GM21619 (cell line): ENCODE data around the gene SLC25A45.

Source experiments
- ATAC-seq: cut with Tn5 transposase; IDR thresholded peaks from one replicate; pipeline ENCODE4 v1.9.1; 2021; ENCODE audit not compliant: unreplicated experiment

The SLC25A45 gene

DNA sequence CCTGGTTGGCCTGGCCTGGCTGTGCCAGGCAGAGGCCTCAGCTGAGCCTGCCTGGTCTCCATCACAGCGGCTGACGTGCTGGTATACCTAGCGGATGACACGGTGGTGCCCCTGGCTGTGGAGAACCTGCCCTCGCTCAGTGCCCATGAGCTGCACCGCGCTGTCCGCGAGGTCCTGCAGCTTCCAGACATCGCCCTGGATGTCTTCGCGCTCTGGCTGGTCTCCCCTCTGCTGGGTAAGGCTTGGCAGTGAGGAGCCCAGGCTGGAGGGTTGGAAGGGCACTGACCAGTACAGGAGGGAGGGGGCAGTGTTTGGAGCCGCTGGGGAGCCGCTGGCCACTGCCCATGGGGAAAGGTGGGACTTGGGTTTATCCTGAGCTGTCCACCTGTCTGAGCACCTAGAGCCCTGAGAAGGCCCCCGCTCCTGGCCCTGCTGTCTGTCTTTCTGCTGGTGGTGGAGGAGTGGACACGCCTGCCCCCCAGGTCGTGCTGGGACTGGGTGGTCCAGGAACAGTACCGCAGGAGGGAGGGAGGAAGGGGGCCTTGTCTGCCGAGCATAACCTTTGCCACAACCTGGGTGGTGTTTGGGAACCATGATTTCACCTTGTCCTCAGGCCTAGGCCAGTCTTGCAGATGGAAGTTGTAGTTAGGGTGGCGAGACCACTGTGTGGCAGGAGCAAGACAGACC lies 7.0 kb upstream of the SLC25A45 start:
- ATAC-seq, result no peak

DNA sequence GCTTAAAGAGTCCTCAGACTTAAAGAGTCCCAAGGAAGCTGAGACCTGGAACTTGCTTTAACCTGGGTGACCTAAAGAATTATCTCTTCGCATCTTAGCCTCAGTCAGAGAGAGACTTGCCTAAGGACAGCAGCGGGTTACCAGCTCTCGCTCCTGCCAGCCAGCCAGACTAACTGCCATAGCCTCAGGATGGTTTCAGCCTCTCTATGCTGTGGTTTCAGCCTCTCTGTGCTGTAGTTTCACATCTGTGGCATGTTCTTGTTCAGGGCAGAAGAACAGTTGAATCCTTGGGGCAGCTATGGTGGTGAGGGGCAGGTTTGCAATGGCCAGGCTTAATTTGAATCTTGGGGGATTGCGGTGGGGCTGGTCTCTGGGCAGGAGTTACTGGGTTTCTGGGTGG lies 6.3 kb upstream of the SLC25A45 start:
- ATAC-seq, result no peak

DNA sequence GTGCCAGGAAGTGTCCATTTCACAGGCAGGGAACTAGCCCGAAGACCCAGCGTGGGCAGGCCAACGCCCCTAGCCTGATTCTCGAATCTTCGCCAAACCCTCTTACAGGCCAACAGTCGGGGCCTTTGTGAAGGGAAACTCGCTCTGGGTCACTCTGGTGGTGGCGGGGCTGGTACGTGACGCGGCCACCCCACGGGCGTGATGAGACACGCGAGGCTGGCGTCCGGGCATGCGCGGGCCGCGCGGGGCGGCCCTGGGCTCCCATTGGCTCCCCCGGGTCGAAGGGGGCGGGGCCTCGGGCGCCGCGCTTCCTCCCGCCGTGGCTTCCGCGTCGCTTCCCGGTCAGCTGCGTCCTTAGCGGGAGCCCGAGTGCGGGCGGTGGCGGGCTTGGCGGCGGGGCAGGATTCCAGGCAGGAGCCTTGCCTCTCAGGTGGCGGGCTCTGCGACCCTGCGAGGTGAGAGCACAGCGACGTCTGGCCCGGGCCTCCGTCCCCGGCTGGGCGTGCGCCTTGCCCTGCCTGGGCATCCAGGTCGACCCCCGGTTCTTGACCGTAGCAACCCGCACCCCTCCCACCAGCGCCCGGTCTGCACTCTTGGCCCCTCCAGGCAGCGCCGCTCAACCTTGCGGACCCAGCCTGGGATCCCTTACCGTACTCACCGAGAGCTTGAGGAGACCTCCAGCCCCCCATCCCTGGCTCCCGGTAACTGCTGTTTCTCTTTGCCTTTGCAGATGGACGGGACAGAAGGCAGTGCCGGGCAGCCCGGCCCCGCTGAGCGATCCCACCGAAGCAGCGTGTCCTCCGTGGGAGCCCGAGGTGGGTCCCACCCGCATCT lies 4.1 kb upstream of the SLC25A45 start, which contains the start of gene FRMD8:
TSS of gene FRMD8 (plus strand) at position 331 of the 834 bp plus-strand sequence. CDS start at position 731, 400 bp downstream.
- peak; percentile 25 for ATAC-seq

DNA sequence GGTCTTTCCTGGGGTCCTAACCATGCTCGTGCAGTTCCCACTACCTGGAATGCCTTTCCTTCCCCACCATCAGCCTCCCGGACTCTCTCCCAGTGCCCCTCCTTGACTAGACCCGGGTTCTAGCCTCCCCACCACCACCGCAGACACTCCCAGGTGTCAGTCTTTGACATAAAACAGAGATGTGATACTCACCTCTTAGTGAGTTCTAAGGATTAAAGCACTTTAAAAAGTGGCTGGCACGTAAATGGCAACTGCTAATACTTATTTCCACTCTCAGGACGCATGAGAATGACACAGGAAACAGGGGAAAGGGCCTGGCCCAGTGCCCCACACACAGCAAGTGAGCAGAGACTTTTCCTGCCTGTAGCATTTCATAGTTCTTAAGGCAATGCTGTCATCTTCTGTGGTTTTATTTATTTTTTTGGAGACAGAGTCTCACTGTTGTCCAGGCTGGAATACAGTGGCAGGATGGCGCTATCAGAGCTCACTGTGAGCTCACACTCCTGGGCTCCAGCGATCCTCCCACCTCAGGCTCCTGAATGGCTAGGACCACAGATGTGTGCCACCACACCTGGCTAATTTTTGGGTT lies 1.9 kb upstream of the SLC25A45 start:
- ATAC-seq, result no peak

DNA sequence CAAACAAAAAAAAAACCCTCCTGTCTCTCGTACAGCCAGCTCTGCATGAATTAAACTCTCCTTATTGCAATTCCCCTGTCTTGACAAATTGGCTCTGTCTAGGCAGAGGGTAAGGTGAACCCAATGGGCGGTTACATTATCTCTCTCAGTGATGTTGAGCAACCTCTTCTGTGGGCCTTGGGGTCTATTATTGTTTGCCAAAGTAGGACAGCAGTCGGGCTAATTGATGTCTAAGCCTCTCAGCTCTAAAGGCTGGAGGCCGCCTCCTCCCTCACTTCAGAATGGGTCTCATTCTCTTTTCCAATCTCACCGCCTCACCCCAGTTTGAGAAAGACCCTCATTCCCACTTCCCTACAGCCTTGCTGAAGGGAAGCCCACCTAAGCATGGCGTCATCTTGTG lies 1.3 kb upstream of the SLC25A45 start:
- no peak for ATAC-seq

DNA sequence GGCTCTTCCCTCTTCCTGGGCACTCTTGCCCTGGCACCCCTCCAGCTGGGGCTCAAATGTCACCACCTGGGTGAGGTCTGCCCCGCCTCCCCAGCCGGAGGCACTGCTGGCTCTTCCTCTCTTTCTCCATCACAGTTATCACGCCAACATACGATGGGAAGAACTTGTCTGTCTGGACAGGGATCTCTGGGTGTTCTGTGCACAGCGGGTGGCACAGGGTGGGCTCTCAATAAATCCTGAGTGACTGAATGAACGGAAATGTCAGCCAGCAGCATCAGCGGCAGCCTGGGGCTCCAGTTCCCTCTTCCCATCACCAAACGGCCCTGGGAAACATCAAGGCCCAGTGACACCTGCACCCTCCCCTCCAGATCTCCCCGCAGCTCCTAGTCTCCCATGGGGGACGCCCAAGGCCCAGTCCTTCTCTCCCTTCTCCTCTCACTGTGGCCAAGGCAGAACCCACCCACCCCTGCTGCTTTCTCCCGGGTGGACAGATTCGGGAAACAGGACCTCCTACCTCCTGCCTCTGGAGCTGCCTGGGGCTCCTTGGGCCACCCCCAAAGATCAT lies 440 bp upstream of the SLC25A45 start:
- no peak for ATAC-seq

DNA sequence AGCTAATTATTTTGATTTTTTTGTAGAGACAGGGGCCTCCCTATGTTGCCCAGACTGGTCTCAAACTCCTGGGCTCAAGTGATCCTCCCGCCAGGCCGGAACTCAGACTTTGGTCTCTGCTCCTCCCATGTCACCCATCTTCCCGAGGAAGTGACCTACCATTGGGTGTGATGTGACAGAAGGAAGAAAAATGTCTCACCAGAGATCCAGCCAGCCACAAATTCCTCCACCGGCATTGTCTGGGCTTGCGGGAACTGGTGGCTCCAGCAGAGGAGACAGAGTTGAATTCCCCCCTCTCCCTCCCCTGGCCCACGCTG lies 772 bp downstream of the SLC25A45 start:
- peak; percentile 3 for ATAC-seq

DNA sequence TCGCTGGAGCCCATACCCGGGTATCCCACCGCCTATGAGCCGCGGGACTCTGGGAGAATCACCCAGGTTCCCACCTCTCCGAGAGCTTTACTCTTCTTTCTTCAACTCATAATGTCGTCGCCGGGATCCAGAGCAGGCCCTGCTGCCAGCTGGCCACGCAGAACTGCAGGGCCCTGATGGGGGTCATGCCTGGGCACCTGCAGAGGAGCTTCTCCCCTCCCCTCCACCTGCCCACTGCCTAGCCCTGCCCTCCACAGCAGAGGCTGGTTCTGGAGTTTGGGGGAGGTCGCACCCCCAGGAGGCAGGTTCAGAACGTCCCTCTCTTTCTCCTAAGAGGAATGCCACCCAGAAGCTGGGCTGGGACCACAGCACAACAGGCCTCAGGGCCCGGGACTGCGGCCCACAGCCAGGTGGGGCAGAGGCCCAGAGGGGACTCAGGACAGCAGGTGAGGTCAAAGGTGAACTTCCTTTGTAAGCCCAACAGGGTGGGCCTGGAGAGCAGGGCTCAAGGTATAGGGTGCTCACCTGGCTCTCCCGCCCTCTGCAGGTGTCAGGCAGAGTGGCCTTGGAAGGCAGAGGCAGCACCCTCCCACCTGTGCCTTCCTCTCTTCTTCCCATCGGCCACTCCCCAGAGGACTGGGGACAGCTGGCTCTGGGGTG lies 1.9 kb downstream of the SLC25A45 start:
- no peak for ATAC-seq

DNA sequence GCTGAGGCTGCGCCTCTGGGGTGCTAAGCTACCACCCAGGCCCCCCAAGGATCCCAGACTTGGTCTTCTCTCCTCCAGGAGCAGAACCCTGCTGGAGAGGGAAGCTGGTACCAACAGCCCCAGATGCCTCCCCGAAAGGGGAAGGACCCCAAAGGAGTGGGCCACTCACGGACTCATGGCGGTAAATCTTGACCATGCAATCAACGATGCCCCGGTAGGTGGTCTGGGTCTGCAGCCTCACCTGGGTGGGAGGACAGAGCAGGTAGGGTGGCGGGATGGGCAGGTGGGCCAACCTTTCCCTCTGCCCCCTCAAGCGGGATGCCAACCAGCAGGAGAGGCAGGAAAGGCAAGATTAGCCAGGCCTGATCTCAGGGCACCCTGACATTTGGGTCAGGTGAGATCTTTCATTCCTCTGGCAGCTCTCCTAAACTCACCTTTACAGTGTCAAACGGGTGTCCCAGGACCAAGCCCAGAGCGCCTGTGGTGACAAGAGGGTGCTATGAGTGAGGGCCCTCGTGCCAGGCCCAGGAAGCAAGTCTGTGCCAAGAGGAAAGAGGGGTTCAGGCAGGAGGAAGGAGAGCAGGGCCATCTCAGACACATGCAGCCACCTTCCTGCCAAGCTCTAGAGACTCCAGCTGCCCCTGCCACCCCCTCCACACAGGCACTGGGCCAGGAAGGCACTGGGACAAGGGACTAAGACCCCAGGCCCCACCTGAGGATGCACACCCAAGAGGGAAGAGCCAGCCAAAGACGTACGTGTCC lies 2.6 kb downstream of the SLC25A45 start:
- ATAC-seq, result no peak

DNA sequence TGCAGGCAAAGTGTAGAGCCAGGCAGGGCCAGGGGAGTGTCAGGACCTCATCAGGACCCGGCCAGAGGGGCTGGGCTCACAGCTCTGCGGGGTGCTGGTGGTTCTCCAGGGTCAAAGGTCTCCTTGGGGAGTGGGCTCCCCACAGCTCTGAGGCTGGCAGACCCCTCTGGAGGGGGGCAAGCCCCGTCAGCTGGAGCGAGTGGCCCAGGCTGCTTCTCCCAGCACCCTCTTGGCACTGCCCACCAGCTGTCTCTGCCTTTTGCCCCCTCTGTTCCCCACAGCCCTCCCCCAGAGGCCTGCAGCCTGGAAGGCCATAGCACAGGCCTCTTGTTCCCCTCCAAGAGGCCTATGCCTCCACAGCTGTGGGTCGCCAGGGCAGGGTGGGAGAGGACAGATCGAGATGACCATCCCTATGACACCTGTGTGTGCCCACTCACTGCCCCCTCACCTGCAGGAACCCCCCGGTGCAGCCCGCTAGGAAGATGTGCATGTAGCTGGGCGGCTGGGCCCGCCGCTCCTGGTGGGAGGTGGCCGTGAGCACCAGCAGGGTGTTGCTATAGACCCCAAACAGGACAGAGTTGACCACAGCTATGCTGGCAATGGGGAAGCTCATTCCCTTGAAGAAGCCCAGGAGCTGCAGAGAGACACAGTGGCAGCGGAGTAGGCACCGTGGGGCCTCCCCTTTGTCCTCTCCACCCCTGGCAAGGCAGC lies 3.4 kb downstream of the SLC25A45 start:
- ATAC-seq, result no peak

DNA sequence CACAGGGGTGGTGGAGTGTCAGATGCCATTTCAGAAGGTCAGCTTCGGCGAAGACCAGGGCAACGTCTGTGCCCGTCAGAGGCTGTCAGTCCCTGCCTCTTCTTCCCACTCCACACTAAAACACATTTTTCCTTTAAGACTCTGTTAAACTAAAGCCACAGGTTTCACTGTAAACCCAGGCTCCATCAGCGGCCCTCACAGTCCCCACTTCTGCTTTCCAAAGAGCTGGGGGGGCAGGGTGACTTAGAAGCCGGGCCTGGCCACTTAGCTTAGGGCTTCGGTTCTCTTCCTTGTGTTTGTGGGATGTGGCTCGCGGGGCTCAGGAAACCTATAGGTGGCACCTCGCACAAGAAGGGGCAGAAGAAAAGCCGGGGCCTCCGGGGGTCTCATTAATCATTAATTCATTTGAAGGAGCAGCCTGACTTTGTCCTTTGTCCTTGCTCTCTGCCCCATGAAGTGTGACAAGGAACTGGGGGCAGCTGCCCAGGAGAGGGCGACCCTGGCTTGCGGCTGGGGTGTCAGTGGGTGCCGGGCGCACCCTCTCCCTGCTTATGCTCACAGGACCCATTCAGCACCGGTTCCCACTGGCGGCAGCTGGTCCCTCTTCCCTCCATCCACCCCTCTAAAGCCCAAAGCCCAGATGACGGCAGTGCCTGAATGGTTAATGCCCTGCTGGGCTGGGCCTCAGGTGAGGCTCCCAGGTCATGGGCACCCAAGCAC lies 4.1 kb downstream of the SLC25A45 start:
- no peak for ATAC-seq

DNA sequence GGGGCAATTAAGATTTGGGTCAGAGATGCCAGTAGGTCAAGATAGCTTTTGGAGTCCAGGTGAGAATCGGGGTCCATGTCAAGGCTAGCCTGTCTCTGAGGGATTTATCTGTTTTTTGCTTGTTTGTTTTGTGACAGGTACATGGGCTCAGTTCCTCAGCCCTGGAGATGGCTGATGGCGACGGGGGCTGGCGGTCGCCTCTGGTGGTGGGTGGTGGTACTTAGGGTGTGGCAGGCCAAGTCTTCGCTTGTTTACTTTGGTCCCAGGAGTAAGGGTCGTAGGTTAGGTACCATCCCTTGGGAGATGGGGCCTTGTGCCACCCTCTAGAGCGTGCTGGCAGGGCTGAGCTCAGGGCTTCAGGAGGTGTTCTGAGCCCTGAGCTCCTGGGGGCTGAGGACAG lies 4.7 kb downstream of the SLC25A45 start:
- ATAC-seq, result no peak

DNA sequence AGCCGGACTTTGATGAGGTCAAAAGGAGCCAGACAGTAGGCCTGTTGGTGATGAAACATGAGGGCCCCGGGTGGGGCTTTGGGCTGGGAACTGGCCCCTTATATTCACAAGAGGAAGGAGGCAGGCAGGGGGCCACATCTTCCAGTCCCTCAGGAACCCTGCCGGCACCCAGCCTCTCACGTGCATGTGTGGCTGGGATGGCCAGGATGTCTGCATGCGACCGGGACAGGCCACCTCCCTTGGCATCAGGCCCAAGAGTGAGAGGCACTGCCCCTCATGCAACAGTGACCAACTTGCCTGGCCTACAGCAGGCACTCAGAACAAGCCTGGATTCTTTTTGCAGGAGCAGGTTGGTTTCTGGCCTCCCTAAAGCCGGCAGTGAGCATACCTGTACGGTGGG lies 5.4 kb downstream of the SLC25A45 start:
- ATAC-seq, result no peak

DNA sequence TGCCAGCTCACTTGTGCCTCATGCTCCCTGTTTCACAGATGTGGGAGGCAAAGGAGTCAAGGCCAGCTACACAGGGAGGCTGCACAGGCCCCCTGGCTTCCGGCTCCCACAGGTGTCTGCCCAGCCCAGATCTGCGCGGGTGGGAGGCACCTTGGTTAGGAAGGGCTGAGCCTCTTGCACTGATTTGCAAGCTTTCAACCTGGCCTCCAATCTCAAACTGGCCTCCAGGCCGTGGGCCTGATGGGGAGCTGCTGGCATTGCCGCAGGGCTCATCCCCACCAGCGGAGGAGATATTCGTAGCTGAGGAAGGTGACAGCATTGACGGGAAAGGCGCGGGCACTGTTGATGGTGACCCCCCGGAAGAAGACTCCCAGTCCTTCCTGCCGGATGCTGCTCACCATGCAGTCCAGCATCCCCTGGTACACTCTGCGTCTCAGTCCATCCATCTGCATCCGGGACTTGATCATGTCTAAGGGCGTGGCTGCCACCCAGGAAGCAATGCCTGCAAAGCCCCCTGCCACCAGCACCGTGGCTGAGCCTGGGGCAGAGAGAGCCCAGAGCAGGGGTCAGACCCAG lies 6.2 kb downstream of the SLC25A45 start:
- ATAC-seq, result no peak

DNA sequence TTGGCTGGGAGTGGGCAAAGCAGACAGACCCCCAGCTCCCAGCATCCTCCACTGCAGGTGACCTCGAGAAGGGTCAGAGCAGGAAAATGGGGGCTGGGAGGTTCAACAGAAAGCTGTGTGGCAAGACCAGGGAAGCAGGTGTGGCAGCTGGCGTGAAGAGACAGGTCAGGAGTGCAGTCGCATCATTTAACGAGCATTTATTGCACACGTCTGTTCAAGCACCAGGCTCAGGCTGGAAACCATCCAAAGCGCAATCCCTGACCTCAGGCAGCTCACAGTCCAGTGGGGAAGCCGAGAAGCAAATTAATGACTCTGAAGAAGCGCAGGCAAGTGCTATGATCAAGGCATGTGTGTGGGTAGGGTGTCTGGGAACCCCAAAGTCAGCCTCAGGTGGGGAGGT lies 7.4 kb downstream of the SLC25A45 start:
- no peak for ATAC-seq

DNA sequence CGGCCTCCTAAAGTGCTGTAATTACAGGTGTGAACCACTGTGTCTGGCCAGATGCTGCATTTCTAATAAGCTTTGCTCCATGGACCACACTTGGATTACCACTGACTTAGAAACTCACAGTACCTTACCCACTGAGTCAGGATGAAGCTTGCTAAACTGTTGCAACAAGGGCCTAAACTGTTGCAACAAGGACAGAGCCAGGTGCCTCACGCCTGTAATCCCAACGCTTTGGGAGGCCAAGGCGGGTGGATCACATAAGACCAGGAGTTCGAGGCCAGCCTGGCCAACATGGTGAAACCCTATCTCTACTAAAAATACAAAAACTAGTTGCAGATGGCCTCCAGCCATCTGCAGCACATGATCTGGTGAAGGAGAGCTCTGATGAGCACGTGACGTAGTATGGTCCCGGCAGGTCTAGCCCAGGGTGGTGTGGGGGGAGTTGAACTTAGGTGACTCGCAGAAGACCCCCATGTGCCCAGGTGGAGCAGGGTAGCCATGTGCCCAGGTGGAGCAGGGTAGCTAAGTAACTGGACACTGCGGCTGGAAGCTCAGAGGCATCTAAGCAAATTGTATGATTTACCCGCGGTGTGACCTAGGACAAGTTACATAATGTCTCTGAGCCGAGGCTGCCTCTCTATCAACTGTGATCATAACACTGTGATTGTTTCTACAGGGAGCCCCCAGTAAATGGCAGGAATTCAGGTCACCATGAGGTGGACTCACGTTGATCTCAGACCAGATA lies 8.4 kb downstream of the SLC25A45 start:
- ATAC-seq, result no peak

DNA sequence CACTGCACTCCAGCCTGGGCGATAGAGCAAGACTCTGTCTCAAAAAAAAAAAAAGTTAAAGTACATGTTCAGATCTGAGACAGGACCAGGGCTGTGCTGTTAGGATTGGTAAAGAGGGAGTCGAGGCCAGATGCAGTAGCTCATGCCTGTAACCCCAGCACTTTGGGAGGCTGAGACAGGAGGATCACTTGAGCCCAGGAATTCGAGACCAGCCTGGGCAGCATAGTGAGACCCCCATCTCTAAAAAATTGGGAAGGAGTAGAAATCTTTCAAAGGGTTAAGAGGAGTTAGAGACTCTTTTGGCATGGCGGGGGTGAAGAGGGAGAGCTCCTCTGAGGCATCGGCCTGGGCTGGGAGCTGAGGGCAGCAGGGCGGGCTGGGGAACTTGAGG lies 11.8 kb downstream of the SLC25A45 start:
- no peak for ATAC-seq

DNA sequence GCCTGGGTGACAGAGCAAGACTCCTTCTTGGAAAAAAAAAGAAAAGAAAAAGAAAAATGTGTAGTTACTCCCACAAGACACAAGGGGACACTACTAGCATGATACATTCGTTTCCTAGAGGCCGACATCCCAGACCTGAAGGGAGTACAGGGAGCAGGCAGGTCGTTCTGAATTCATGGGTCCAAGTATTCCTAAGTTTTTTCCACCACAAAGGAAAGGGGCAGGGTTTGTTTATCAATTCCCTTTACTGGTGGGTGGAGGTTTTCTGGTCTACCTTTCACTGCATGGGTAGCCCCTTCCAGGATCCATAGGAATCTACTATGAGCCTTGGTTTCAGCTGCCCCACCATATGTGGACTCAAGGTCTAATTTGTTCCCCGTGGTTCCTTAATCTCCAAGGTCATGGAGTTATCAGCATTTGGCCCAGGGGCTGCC lies 16.1 kb downstream of the SLC25A45 start:
- ATAC-seq, result no peak
